Measurements from ENCODE around the gene USP2.

- no peak for TF ChIP-seq POLR2A (IDR thresholded peaks at IDR 0.05)
- TF ChIP-seq, protein P1, sequence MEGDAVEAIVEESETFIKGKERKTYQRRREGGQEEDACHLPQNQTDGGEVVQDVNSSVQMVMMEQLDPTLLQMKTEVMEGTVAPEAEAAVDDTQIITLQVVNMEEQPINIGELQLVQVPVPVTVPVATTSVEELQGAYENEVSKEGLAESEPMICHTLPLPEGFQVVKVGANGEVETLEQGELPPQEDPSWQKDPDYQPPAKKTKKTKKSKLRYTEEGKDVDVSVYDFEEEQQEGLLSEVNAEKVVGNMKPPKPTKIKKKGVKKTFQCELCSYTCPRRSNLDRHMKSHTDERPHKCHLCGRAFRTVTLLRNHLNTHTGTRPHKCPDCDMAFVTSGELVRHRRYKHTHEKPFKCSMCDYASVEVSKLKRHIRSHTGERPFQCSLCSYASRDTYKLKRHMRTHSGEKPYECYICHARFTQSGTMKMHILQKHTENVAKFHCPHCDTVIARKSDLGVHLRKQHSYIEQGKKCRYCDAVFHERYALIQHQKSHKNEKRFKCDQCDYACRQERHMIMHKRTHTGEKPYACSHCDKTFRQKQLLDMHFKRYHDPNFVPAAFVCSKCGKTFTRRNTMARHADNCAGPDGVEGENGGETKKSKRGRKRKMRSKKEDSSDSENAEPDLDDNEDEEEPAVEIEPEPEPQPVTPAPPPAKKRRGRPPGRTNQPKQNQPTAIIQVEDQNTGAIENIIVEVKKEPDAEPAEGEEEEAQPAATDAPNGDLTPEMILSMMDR (IDR thresholded peaks at IDR 0.05), result no peak
Observed at GRCh38 chr11:119335655-119336543, 45.6 kb downstream of the USP2 start.
